Measurements from ENCODE around the gene MYEOV.

MYEOV gene

DNA sequence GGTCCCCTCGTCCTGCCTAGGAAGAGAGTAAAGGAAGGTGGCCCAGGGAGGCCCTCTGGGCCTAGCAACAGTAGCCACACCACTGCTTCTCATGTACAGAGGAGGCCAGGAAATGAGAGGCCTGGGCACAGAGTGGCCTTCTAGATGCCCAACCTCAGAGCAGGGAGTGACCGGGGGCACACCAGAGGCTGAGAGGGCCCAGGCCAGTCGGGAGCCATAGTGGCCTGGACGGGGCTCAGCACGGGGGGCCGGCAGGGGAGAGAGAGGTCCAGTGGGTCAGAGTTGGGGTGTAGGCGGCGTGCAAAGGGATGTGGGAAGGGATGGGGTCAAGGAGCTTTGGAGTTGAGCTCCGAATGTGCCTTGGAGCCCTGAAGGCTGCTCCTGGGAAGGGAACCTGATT, 25.0 kb upstream of the MYEOV start (continued):
- TF ChIP-seq ZNF423 (tag by site-specific recombination; IDR thresholded peaks at IDR 0.05) (no peak), ZNF624 (tag by site-specific recombination; IDR thresholded peaks at IDR 0.05) (no peak), ZNF837 (tag by site-specific recombination; IDR thresholded peaks at IDR 0.05) (no peak)

DNA sequence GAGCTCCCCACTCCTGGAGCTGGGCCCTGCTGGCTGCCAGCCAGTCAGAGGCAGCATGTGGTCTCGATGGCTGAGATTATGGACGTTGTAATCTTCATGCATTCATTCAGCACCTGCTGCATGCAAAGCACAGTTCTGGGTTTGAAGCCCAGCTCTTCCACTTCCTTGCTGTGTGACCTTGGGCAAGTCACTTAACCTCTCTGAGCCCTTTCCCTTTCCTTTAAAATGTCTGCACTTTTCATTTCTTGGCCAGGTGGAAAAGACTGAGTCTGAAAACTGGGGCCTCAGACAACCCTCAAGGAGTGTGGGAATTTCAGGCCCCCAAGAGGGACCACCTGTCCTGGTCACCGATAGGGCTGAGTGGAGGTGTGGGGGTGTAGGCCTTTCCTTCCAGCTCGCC, 24.6 kb upstream of the MYEOV start:
- Histone ChIP-seq H3K4me1 (ENCODE audit: control insufficient read depth, insufficient read depth, low read length) (no peaks in the 10 kb centered on the region), H3K9me3 (ENCODE audit: control insufficient read depth, insufficient read depth, low read depth, low read length) (no peaks in the 10 kb centered on the region), H3K27ac (ENCODE audit: extremely low read depth, low read depth, low read length) (no peak overlapping the region), H3K36me3 (ENCODE audit: control insufficient read depth in 2 of 2, insufficient read depth in 1 of 2, low read length in 2 of 2) (no peaks in the 10 kb centered on the region), H3K4me3 (ENCODE audit: low read depth, low read length) (no peak overlapping the region)
- TF ChIP-seq ZNF768 (tag by site-specific recombination; IDR thresholded peaks at IDR 0.05) (peak; percentile 76; the same call in 1 of the 2 replicates), MYNN (tag by site-specific recombination; IDR thresholded peaks at IDR 0.05; ENCODE audit: borderline replicate concordance) (no peak), ZNF571 (tag by site-specific recombination; IDR thresholded peaks at IDR 0.05) (no peak), ZNF549 (tag by site-specific recombination; IDR thresholded peaks at IDR 0.05) (no peak)
- TF ChIP-seq, protein P1, sequence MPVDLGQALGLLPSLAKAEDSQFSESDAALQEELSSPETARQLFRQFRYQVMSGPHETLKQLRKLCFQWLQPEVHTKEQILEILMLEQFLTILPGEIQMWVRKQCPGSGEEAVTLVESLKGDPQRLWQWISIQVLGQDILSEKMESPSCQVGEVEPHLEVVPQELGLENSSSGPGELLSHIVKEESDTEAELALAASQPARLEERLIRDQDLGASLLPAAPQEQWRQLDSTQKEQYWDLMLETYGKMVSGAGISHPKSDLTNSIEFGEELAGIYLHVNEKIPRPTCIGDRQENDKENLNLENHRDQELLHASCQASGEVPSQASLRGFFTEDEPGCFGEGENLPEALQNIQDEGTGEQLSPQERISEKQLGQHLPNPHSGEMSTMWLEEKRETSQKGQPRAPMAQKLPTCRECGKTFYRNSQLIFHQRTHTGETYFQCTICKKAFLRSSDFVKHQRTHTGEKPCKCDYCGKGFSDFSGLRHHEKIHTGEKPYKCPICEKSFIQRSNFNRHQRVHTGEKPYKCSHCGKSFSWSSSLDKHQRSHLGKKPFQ (tag by site-specific recombination; IDR thresholded peaks at IDR 0.05): no peak
- TF ChIP-seq, protein P2, sequence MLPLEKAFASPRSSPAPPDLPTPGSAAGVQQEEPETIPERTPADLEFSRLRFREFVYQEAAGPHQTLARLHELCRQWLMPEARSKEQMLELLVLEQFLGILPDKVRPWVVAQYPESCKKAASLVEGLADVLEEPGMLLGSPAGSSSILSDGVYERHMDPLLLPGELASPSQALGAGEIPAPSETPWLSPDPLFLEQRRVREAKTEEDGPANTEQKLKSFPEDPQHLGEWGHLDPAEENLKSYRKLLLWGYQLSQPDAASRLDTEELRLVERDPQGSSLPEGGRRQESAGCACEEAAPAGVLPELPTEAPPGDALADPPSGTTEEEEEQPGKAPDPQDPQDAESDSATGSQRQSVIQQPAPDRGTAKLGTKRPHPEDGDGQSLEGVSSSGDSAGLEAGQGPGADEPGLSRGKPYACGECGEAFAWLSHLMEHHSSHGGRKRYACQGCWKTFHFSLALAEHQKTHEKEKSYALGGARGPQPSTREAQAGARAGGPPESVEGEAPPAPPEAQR (tag by site-specific recombination; IDR thresholded peaks at IDR 0.05): no peak
- TF ChIP-seq, protein P3, sequence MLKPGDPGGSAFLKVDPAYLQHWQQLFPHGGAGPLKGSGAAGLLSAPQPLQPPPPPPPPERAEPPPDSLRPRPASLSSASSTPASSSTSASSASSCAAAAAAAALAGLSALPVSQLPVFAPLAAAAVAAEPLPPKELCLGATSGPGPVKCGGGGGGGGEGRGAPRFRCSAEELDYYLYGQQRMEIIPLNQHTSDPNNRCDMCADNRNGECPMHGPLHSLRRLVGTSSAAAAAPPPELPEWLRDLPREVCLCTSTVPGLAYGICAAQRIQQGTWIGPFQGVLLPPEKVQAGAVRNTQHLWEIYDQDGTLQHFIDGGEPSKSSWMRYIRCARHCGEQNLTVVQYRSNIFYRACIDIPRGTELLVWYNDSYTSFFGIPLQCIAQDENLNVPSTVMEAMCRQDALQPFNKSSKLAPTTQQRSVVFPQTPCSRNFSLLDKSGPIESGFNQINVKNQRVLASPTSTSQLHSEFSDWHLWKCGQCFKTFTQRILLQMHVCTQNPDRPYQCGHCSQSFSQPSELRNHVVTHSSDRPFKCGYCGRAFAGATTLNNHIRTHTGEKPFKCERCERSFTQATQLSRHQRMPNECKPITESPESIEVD (tag by site-specific recombination; IDR thresholded peaks at IDR 0.05): no peak
- ChIA-PET CTCF (interaction anchor here (0.5 kb wide), 1 partner anchor 113 kb away, joined by 3 read pairs; no protein-coding TSS in a partner anchor), POLR2A (no interaction called here)

DNA sequence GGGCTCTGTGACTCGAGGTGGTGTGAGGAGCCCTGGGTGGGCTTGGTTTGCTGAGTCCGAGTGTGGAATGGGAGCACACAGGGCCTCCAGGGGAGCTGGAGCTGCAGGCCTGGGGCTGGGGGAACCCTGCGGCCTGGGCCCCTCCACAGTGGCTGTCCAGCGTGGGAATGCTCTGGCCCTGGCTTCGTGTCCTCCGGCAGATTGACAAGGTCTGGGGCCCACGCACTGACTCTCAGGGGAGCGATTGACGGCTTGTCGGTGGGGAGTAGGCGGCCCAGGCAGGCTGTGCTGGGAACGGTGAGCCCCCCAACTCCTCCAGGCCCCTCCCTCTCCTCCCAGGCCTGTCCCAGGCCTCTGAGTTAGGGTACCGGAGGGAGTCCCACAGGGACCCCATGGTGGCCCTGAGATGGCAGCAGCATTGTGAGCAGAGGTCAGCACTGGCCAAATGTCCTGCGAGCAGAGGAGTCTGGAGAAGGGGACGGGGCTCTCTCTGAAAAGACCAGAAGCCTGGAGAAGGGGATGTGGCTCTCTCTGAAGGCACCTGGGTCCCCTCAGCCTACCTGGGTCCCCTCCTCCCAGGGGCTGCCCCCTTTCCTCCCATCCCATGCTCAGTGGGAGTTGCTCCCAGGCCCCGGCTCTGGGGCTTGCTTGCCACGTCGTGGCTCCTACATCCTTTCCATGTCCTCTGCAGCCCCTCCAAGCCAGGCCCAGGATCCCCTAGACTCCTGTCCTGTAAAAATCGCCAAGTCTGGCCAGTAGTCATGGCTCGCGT, 23.8 kb upstream of the MYEOV start:
- no peak overlapping the region for H3K27ac ChIP-seq (ENCODE audit: extremely low read depth, low read depth, low read length)
- ChIA-PET POLR2A (no interaction called here), CTCF (interaction anchor here (0.6 kb wide), 1 partner anchor 147 kb away, joined by 3 read pairs; no protein-coding TSS in a partner anchor)
- TF ChIP-seq, protein P4, sequence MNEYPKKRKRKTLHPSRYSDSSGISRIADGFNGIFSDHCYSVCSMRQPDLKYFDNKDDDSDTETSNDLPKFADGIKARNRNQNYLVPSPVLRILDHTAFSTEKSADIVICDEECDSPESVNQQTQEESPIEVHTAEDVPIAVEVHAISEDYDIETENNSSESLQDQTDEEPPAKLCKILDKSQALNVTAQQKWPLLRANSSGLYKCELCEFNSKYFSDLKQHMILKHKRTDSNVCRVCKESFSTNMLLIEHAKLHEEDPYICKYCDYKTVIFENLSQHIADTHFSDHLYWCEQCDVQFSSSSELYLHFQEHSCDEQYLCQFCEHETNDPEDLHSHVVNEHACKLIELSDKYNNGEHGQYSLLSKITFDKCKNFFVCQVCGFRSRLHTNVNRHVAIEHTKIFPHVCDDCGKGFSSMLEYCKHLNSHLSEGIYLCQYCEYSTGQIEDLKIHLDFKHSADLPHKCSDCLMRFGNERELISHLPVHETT (tag by site-specific recombination; IDR thresholded peaks at IDR 0.05): no peak
- TF ChIP-seq ZNF776 (tag by site-specific recombination; IDR thresholded peaks at IDR 0.05; ENCODE audit: borderline replicate concordance) (no peak), KLF1 (tag by site-specific recombination; IDR thresholded peaks at IDR 0.05) (no peak), HOXA7 (CRISPR knock-in tag; IDR thresholded peaks at IDR 0.05; ENCODE audit: borderline replicate concordance) (no peak), KLF9 (tag by site-specific recombination; IDR thresholded peaks at IDR 0.05; ENCODE audit: low read depth) (no peak), ZNF621 (tag by site-specific recombination; IDR thresholded peaks at IDR 0.05) (no peak), ZNF23 (tag by site-specific recombination; IDR thresholded peaks at IDR 0.05; ENCODE audit: borderline replicate concordance) (no peak), HOXD13 (CRISPR knock-in tag; IDR thresholded peaks at IDR 0.05; ENCODE audit: borderline replicate concordance) (no peak), ZNF423 (tag by site-specific recombination; IDR thresholded peaks at IDR 0.05) (no peak), PRDM1 (tag by site-specific recombination; IDR thresholded peaks at IDR 0.05) (no peak)
- TF ChIP-seq, protein P5, sequence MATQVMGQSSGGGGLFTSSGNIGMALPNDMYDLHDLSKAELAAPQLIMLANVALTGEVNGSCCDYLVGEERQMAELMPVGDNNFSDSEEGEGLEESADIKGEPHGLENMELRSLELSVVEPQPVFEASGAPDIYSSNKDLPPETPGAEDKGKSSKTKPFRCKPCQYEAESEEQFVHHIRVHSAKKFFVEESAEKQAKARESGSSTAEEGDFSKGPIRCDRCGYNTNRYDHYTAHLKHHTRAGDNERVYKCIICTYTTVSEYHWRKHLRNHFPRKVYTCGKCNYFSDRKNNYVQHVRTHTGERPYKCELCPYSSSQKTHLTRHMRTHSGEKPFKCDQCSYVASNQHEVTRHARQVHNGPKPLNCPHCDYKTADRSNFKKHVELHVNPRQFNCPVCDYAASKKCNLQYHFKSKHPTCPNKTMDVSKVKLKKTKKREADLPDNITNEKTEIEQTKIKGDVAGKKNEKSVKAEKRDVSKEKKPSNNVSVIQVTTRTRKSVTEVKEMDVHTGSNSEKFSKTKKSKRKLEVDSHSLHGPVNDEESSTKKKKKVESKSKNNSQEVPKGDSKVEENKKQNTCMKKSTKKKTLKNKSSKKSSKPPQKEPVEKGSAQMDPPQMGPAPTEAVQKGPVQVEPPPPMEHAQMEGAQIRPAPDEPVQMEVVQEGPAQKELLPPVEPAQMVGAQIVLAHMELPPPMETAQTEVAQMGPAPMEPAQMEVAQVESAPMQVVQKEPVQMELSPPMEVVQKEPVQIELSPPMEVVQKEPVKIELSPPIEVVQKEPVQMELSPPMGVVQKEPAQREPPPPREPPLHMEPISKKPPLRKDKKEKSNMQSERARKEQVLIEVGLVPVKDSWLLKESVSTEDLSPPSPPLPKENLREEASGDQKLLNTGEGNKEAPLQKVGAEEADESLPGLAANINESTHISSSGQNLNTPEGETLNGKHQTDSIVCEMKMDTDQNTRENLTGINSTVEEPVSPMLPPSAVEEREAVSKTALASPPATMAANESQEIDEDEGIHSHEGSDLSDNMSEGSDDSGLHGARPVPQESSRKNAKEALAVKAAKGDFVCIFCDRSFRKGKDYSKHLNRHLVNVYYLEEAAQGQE (tag by site-specific recombination; IDR thresholded peaks at IDR 0.05): no peak
- TF ChIP-seq, protein P6, sequence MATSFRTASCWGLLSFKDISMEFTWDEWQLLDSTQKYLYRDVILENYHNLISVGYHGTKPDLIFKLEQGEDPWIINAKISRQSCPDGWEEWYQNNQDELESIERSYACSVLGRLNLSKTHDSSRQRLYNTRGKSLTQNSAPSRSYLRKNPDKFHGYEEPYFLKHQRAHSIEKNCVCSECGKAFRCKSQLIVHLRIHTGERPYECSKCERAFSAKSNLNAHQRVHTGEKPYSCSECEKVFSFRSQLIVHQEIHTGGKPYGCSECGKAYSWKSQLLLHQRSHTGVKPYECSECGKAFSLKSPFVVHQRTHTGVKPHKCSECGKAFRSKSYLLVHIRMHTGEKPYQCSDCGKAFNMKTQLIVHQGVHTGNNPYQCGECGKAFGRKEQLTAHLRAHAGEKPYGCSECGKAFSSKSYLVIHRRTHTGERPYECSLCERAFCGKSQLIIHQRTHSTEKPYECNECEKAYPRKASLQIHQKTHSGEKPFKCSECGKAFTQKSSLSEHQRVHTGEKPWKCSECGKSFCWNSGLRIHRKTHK (tag by site-specific recombination; IDR thresholded peaks at IDR 0.05): no peak

More for the DNA sequence above, 23.8 kb upstream of the MYEOV start:
- no peaks in the 10 kb centered on the region for H3K4me1 ChIP-seq (ENCODE audit: control insufficient read depth, insufficient read depth, low read length)
- H3K36me3 ChIP-seq (ENCODE audit: control insufficient read depth in 2 of 2, insufficient read depth in 1 of 2, low read length in 2 of 2): no peaks in the 10 kb centered on the region
- H3K4me3 ChIP-seq (ENCODE audit: low read depth, low read length): no peak overlapping the region
- H3K9me3 ChIP-seq (ENCODE audit: control insufficient read depth, insufficient read depth, low read depth, low read length): no peaks in the 10 kb centered on the region

Measured in HEK293 (cell line).